Muscle of arm (tissue), 12 donors: ENCODE measurements around the gene SLC4A1. TPM values are rescaled to one million over a fixed set of nuclear protein-coding genes. Genes with fewer than 3 reads are reported as not detected.

Experiments used
- DNase-seq: peaks from one replicate; pipeline ENCODE4 v3.0.0-alpha.2; 2013
- polyA plus RNA-seq, 12 donors: library from polyadenylated mRNA; unstranded; fragments of 120-200 nt; gene quantifications; one replicate each; pipeline ENCODE4 v1.2.1, GENCODE V29; 2013; ENCODE audit not compliant: insufficient read length in 12 of 12

Gene SLC4A1
- polyA plus RNA-seq, 12 donors, result 3.7 to 36.3 (median 7.8) TPM; not detected in 1

GRCh38 chr17:44206825-44207155 lies 61.1 kb downstream of the SLC4A1 start:
- DNase-seq, result no peak

GRCh38 chr17:44205962-44206824 lies 61.7 kb downstream of the SLC4A1 start:
- DNase-seq, result no peak

DNA sequence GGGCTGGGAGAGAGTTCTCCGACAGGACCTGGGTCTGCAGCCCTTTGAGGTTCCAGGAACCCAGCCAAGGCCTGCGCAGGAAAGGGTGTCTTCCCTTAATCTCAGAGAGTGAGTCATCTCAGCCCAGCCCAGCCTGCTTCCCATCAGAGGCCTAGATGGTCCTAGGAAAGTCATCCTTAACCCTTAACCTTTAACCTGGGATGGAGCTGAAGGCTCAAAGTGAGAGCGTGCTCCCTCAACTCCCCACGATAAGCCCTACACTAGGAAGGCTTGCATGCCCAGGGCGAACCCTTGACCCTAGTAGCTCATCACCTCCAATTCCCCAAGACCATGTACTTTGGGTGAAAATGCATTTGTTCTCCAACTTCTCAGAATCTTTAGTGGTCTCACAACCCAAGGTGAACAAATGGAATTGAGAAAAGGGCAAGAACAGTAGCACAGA lies 63.5 kb downstream of the SLC4A1 start:
- DNase-seq, result no peak

DNA sequence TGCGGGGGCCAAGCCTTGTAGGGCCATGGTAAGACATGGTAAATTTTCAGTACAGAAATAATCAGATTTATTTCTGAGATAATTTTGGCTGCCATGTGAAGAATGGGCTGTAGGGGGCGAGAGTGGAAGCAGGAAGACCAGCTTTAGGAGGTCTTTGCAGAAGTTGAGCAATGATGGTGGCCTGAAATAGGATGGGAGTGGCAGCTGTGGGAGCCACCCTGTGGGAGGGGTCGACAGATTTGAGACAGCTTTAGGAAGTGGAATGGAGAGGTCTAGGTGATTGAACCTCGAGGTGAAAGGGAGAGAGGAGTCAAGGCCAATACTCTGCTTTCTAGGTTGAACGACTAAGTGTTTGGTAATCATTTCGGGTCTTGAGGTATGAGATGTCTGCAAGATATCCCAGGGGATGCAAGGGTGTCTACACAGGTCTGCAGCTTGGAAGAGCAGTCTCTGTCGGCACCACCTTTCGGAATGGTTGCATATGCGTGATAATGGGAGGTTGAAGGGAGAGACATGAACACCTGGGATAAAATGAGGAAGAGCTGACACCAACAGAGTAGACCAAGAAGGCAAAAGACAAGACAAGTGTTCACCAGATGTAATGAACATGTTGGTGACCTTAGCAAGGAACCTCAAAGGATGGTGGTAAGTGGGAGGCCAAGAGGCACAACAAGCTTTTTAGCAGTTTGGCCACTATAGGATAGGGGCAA lies 64.0 kb downstream of the SLC4A1 start:
- DNase-seq, result no peak

GRCh38 chr17:44202756-44203155 lies 65.2 kb downstream of the SLC4A1 start:
- DNase-seq, result no peak

GRCh38 chr17:44200478-44201155 lies 67.3 kb downstream of the SLC4A1 start:
- DNase-seq, result no peak

- DNase-seq, result peak; percentile 98
Measured at GRCh38 chr17:44199553-44200477, 68.1 kb downstream of the SLC4A1 start, which contains the start of gene ATXN7L3. Gene ATXN7L3, minus strand, starts transcription at chr17:44199884. Its CDS starts 1,814 bp downstream, at chr17:44198070.

DNA sequence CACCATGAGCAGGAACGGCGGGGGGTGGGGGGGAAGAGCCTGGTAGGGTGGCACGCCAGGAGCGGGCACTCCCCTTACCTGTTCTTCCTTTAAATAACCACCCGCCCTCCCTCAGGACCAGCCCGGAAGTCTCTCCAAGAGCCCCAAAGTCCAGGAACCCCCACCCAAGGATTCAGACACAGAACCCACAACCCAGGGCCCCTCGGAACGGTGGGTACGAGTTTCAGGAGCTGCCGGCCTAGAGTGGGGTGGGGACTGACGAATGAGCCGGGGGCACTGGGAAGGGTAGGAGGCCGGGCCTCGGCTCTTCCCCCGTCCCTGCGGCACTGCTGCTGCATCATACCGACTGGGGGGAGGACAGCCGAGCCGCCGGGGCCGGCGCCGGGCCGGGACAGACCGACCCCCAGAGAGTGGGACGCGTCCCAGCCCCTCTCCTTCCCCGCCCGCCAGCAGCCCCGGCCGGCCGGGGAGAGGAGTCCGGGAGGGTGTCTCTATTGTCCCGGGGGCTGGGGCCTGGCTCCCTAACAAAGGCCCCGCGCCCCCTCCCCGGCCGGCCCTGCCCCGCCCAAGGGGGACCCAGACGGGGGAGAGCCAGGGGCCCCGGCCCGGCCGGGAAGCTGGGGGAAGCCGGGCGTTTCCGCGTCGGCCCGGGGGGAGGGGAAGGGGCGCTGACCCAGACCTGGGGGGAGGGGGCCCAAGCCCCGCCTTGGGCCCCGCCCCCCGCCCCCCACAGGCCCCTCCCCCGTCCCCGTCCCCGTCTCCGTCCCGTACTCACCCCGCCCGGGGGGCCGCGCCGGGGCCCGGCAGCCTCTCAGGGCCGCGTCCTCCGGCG lies 69.0 kb downstream of the SLC4A1 start:
- DNase-seq, result no peak

Other genes with a start within 250 kb of the SLC4A1 start
- gene LSM12, start 201.5 kb downstream of the SLC4A1 start, polyA plus RNA-seq, result 100 to 1,000 TPM in 1 of 12 donors, 10 to 100 TPM in 11; 26.4 to 379 (median 30.7) TPM
- 10 to 100 TPM in 11 of 12 donors, not detected in 1; 25.8 to 65.2 (median 34.2) TPM for gene G6PC3, start 197.4 kb downstream of the SLC4A1 start, polyA plus RNA-seq
- 10 to 100 TPM in 11 of 12 donors, not detected in 1; 42.1 to 70.6 (median 50.0) TPM for gene HDAC5, start 144.5 kb downstream of the SLC4A1 start, polyA plus RNA-seq
- gene HROB, start 126.2 kb downstream of the SLC4A1 start, polyA plus RNA-seq, result 1 to 10 TPM in 10 of 12 donors, not detected in 2; 1.6 to 4.3 (median 2.7) TPM
- 10 to 100 TPM in 6 of 12 donors, 1 to 10 TPM in 4, not detected in 2; 6.3 to 21.7 (median 13.2) TPM for gene ASB16, start 97.4 kb downstream of the SLC4A1 start, polyA plus RNA-seq
- gene TMUB2, start 81.2 kb downstream of the SLC4A1 start, polyA plus RNA-seq, result 10 to 100 TPM in 11 of 12 donors, not detected in 1; 32.6 to 63.8 (median 45.1) TPM
- 10 to 100 TPM in 11 of 12 donors, not detected in 1; 36.3 to 63.7 (median 49.6) TPM for gene ATXN7L3, start 68.3 kb downstream of the SLC4A1 start, polyA plus RNA-seq
- 100 to 1,000 TPM in 1 of 12 donors, 10 to 100 TPM in 10, not detected in 1; 54.5 to 112 (median 71.6) TPM for gene UBTF, start 48.5 kb downstream of the SLC4A1 start, polyA plus RNA-seq
- 10 to 100 TPM in 1 of 12 donors, 1 to 10 TPM in 5, under 1 TPM in 4, not detected in 2; 0.72 to 14.2 (median 1.7) TPM for gene RUNDC3A, start 40.5 kb upstream of the SLC4A1 start, polyA plus RNA-seq
- 100 to 1,000 TPM in 1 of 12 donors, 10 to 100 TPM in 10, not detected in 1; 37.8 to 110 (median 57.4) TPM for gene SLC25A39, start 56.7 kb upstream of the SLC4A1 start, polyA plus RNA-seq
- 100 to 1,000 TPM in 11 of 12 donors, not detected in 1; 147 to 278 (median 178) TPM for gene GRN, start 77.2 kb upstream of the SLC4A1 start, polyA plus RNA-seq
- 100 to 1,000 TPM in 1 of 12 donors, 10 to 100 TPM in 10, not detected in 1; 34.7 to 120 (median 69.4) TPM for gene FAM171A2, start 95.7 kb upstream of the SLC4A1 start, polyA plus RNA-seq
- 1 to 10 TPM in 10 of 12 donors, not detected in 2; 1.2 to 3.0 (median 2.5) TPM for gene ITGA2B, start 121.5 kb upstream of the SLC4A1 start, polyA plus RNA-seq
- 10 to 100 TPM in 11 of 12 donors, not detected in 1; 24.6 to 49.4 (median 34.6) TPM for gene GPATCH8, start 235.3 kb upstream of the SLC4A1 start, polyA plus RNA-seq